ENCODE data around the gene LHPP. TPM values are rescaled to one million over a fixed set of nuclear protein-coding genes. Genes with fewer than 3 reads are reported as not detected.
"Not testable (repeated sequence)": the region's sequence is repeated elsewhere in the genome, so short reads cannot be mapped to it uniquely, and the experiment has no call there.

The LHPP gene
- total RNA-seq, 1 donor from 2014 or later = 35.9 TPM

GRCh38 chr10:124570646-124571045 lies 109.0 kb downstream of the LHPP start:
- no peak for DNase-seq (ENCODE audit: low spot score)

- no peak for DNase-seq (ENCODE audit: low spot score)
Measured at GRCh38 chr10:124572751-124573150, 111.1 kb downstream of the LHPP start.

GRCh38 chr10:124573726-124574455 lies 112.3 kb downstream of the LHPP start:
- DNase-seq (ENCODE audit: low spot score) = no peak

GRCh38 chr10:124574456-124575070 lies 112.9 kb downstream of the LHPP start:
- no peak for DNase-seq (ENCODE audit: low spot score)

DNA sequence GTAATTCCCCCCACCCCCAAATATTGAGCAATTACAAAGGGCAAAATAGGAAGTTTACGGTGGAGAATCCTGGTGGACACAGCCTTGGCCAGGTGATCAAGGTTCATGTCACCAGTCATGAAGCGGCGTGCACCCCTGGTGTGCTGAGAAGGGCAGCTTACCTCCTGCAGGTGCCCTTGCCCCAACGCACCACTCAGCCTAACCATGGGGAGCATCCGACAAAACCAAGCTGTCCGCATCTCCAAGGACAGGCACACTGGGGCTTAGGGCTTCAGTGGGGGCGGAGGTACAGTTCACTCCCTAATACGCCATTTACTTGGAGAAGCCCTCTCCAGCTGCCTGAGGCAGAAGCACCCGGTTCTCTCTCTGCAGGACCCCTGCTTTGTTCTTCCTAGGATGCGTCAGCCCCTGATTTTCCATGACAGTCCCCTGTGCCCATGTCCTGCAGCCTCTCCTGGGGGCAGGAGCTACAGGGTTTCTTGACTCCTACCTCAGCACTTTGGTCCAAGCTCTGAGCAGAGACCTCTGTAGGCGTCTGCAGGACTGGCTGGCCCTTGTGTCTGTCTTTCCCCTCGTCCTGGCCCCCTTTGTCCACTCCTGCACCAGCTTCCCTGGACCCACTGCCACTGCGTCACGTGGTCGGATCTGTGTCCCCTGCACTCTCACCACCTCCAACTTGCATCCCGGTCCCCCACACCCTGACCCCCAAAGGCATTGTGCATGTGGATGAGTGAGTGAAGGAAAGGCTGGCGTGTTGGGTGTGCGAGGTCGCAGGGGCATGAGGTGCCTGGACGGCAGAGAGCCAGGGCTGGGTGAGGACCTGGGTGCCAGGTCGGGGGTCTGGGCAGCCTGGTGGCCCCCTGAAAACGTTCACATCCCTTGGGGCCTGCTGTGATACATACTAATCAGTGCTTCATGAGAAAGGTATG lies 113.7 kb downstream of the LHPP start:
- DNase-seq (ENCODE audit: low spot score) = no peak

GRCh38 chr10:124576526-124577420 lies 115.2 kb downstream of the LHPP start:
- DNase-seq (ENCODE audit: low spot score) = no peak

- no peak for DNase-seq (ENCODE audit: low spot score)
Measured at GRCh38 chr10:124577651-124578050, 116.0 kb downstream of the LHPP start.

DNA sequence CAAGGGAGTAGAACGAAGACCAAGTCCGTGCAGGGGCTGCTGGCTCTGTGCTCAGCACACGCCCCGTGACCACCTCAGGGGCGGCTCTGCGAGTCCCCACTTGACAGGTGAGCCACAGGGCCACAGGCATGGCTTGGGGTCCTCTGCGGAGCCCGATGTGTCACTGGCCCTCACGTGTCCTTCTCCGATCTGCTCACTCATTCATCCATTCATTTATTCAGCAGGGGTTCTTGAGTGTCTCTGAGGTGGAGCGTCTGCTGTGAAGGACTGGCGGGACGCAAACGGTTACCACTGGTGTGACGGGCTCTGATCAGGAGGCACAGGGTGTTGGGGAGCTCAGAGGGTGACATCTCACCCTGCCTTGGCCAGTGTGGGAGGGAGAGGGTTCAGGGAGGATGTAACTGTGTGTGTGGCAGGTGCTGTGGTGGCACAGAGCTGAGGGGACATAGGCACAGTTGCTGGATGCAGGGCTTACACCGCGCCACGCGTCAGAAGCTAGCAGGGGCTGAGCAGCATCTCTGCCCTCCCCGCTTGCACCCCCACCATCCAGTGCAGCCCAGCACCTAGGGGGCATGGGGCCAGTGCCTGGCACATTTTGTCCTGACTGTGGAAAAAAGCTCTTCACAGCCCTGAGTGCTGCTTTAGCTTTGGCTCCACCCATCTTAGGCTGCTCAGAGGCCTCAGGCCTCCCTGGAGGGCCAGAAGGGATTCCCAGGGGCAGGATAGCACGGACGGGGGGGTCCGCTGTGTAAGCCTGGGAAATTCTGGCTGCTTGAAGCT lies 116.8 kb downstream of the LHPP start:
- no peak for DNase-seq (ENCODE audit: low spot score)

DNA sequence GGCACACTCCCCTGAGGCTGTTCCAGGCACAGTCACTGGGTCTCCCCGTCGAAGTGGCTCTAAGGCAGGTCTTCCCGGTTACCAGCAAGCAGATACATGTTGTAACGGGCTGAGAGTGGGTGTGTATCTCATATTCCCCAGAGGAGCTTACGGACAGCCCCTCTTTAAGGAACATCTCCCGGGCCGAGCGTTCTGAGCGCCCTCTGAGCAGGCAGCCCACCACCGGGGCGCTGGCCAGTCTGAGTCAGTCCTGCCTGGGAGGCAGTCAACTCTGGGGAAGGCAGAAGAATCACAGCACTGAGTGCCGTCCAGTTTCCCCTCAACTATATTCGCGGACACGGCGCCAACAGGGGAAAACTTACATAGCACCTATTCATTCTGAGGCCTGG lies 117.4 kb downstream of the LHPP start:
- DNase-seq (ENCODE audit: low spot score) = no peak

DNA sequence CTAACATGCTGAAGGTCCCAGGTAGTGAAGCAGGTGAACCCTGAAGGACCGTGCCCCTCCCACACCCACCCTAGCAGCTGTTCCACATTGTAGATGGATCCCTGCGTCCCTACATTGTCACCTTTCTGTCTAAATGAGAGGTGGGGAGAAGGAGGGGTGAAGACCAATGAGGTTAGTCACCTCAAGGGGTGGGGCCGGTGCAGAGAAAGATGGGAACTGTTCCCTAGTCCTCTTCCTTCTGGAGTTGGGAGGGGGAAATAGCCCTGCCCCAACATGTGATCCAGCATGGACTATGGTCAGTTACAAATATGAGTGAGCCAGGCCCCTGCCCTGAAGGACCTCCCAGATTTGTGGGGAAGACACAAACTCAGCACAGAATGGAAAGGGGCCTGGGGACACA lies 124.5 kb downstream of the LHPP start:
- no peak for DNase-seq (ENCODE audit: low spot score)

DNA sequence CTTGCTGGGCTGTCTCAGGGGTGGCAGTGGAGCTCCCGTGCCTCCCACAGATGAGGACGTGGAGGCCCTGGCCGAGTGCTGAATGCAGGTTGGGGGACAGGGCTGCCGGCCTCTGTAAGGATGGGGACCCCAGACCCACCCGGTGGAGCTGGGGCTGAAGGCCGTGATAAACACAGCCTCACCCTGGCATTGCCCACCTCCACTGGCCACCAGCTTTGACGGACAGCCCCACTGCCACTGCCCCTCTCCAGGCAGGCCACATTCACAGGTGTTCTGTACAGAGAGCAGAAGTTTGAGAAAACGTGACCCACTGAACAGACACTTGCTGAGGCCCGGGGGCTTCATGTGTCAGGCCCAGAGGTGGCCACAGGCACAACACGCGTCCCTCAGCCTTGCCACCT lies 126.2 kb downstream of the LHPP start:
- DNase-seq (ENCODE audit: low spot score) = no peak

DNA sequence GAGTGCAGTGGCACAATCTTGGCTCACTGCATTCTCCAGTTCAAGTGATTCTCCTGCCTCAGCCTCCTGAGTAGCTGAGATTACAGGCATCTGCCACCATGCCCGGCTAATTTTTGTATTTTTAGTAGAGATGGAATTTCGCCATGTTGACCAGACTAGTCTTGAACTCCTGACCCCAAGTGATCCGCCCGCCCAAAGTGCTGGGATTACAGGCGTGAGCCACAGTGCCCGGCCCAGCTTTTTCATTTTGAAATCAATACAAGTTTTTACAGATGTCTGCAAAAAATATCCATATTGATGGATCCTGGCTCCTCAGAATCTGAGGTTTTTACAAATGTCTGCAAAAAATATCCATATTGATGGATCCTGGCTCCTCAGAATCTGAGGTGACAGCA lies 126.7 kb downstream of the LHPP start:
- not testable (repeated sequence) for DNase-seq (ENCODE audit: low spot score)

GRCh38 chr10:124588736-124589490 lies 127.3 kb downstream of the LHPP start:
- DNase-seq (ENCODE audit: low spot score) = peak; percentile 52

DNA sequence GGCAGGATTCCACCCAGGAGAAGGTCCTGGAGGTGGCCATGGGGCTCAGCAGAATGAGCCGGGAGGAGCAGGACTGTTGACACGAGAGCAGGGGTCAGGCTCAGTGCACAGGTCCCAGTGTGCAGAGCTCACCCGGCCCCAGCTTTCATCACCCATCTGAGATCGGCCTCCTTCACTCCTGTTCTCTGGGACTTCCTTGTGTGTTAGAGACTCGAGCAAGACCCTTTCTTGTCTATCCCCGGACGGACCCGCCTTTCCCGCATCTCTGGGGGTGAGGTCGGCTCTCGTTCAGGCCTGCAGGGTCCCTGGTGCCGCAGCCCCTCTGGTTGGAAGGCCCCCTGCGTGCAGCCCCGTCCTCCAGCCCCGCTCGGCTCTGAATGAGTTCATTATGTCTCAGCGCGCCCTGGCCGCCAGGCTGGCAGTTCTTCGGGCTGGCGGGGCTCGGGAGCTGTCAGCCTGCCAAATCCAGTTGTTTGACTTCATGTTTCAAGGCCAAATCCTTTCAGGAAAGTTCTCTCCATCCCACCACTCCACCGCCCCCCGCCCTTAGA lies 127.9 kb downstream of the LHPP start:
- no peak for DNase-seq (ENCODE audit: low spot score)

DNA sequence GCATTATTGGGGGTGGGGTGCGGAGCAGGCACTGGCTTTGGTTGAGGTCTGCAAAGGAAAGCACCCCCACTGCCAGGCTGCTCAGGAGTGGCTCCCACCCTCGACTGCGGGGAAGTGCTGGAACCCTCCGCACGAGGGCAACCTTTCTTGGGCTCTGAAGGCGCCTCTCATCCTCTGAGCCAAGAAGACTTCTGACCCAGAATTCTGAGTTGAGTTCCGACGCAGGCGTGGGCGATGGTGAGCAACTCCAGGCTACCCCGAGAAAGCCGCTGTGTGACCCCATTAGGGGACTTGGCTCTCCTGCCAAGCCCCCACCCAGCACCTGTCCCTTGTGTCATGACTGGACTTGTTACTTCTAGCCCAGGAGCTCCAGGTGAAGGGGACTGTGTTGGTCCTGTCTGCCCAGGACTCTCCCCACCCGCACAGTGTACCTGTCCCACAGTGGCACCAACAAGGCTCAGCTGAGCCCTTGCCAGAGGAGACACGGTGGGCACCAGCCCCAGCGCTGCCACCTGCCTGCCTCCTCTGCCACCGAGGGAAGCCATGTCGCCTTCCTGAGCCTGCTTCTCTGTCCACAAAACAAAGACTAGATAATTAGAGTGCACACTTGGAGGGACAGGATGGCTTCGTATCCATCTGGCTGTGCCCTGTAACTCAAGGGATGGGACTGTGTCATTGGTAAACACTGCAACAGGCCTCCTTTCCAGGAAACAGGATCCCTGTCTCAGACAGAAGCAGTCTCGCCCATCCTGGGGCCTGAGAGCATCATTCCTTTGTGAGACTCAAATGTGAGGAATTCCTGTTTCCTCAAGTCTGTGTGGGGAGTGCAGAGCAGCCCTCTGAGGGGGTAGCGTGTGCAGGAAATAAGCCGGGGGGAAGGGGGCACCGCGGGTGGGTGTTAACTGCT lies 128.8 kb downstream of the LHPP start:
- DNase-seq (ENCODE audit: low spot score) = no peak

DNA sequence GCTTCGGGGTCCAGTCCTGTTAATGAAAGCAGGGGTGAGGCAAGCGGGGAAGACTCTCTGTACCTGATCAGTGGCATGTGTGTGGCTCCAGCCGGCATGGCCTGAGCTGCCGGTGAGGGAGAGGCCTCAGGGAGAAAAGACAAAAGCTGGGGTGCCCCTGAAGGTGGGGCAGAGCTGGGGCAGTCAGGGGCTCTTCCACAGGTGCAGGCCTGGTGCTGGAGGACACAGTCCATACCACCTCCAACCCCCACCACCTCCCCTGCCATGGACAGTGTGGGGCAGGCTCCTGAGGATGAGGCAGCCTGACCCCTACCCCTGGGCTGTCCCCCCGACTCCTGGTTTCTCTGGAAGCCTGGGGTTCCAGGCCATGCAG lies 129.5 kb downstream of the LHPP start:
- no peak for DNase-seq (ENCODE audit: low spot score)

- no peak for DNase-seq (ENCODE audit: low spot score)
Measured at GRCh38 chr10:124592101-124592500, 130.5 kb downstream of the LHPP start.

- no peak for DNase-seq (ENCODE audit: low spot score)
Measured at GRCh38 chr10:124592736-124593430, 131.3 kb downstream of the LHPP start.
